Coronary artery (tissue), 2 donors: Measurements from ENCODE around the gene OTUD7B.

ENCODE experiments used
- DNase-seq: peaks from one replicate; pipeline ENCODE4 v3.0.0-alpha.2; 2017; ENCODE audit warnings: low spot score
- H3K27ac ChIP-seq, 2 donors: fragments of 200-600 bp; sonication (generic); one replicate each; pipeline ENCODE4 v1.5.1; 2016 to 2019
- H3K4me3 ChIP-seq: fragments of 200-600 bp; sonication (generic); 2 replicates; pipeline ENCODE4 v1.5.1; 2016; ENCODE audit warnings: mild to moderate bottlenecking, moderate library complexity
- TF ChIP-seq, protein P1 (sequence below): fragments of 200-600 bp; sonication (generic); IDR thresholded peaks from one replicate; pipeline ENCODE4 v1.5.1; 2019; ENCODE audit warnings: antibody characterized with exemption

OTUD7B gene

DNA sequence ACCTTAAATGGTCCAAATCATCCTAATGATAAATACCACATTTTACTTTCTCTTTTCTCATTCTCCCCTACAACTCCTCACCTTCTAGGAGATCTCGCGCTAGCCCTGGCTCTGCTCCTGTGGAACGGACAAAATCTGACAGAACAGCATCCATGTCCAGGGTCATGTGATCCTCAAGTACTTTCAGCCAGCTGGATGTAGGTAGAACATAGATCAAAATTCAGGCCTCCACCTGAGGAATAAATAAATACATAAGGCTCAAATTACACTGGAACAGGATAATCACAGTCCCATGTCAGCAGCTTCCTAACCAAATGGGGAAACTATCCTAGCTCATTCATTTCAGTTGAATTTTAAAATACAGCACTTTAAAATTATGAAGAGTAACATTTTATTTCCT is 33.2 kb downstream of the OTUD7B start:
- Histone ChIP-seq H3K27ac (no peak overlapping the region), H3K4me3 (no peak overlapping the region)
- no peak for DNase-seq
- TF ChIP-seq, protein P1, sequence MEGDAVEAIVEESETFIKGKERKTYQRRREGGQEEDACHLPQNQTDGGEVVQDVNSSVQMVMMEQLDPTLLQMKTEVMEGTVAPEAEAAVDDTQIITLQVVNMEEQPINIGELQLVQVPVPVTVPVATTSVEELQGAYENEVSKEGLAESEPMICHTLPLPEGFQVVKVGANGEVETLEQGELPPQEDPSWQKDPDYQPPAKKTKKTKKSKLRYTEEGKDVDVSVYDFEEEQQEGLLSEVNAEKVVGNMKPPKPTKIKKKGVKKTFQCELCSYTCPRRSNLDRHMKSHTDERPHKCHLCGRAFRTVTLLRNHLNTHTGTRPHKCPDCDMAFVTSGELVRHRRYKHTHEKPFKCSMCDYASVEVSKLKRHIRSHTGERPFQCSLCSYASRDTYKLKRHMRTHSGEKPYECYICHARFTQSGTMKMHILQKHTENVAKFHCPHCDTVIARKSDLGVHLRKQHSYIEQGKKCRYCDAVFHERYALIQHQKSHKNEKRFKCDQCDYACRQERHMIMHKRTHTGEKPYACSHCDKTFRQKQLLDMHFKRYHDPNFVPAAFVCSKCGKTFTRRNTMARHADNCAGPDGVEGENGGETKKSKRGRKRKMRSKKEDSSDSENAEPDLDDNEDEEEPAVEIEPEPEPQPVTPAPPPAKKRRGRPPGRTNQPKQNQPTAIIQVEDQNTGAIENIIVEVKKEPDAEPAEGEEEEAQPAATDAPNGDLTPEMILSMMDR: no peak

GRCh38 chr1:149972547-149972946 is 38.0 kb downstream of the OTUD7B start:
- no peak for DNase-seq
- H3K4me3 ChIP-seq: no peak overlapping the region
- H3K27ac ChIP-seq: no peak overlapping the region
- TF ChIP-seq, protein P1: no peak

DNA sequence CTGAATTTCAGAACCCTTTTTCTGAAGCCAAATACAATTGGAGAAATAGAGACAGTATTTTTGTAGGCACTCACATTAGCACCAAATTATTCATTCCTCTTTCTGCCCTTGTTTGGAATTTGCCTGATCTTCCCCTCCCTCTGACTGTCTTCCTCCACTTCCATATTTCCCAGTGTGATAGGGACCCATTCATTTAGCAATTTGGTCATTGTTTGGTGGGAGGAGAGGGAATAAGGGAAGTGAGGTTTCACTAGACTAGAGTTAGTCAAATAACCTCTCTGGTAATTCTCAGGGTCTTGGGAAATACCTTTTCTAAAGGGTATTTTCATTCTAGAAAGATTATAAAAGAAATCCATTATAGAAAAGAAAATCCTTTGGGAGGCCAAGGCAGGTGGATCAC is 42.9 kb downstream of the OTUD7B start:
- TF ChIP-seq, protein P1: no peak
- H3K27ac ChIP-seq: no peak overlapping the region
- H3K4me3 ChIP-seq: no peak overlapping the region
- DNase-seq: no peak

GRCh38 chr1:149967041-149967440 is 43.5 kb downstream of the OTUD7B start:
- no peak for DNase-seq
- Histone ChIP-seq H3K4me3 (no peak overlapping the region), H3K27ac (no peak overlapping the region)
- TF ChIP-seq, protein P1: no peak

DNA sequence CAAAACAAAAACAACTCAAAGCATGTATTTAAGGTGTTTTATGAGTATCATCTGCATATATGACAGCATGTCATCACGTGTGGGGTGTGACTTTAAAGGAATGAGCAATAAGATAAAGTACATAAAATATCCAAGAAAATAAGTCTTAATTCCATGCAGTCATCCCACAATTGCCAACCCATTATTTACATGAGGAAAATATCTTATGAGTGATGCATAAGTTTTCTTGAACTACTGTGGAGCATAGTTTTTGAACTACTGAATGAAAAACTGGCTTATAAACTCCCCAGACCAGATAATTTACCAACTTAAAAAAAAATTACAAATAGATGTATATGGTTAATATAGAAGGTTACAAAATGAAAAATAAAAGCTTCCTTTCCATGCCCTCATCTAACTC is 44.1 kb downstream of the OTUD7B start:
- TF ChIP-seq, protein P1: no peak

GRCh38 chr1:149965440-149965839 is 45.1 kb downstream of the OTUD7B start:
- no peak overlapping the region for H3K4me3 ChIP-seq
- no peak for DNase-seq
- TF ChIP-seq, protein P1: no peak
- no peak overlapping the region for H3K27ac ChIP-seq

More for the DNA sequence above, 44.1 kb downstream of the OTUD7B start:
- Histone ChIP-seq H3K27ac (no peak overlapping the region), H3K4me3 (no peak overlapping the region)
- DNase-seq: no peak

GRCh38 chr1:149963358-149963757 is 47.2 kb downstream of the OTUD7B start:
- TF ChIP-seq, protein P1: no peak
- peak overlapping the region in 1 of 2 donors; percentile 24 for H3K27ac ChIP-seq
- no peak overlapping the region for H3K4me3 ChIP-seq
- DNase-seq: no peak
